ENCODE results near the gene PLEKHA6.

PLEKHA6 gene

DNA sequence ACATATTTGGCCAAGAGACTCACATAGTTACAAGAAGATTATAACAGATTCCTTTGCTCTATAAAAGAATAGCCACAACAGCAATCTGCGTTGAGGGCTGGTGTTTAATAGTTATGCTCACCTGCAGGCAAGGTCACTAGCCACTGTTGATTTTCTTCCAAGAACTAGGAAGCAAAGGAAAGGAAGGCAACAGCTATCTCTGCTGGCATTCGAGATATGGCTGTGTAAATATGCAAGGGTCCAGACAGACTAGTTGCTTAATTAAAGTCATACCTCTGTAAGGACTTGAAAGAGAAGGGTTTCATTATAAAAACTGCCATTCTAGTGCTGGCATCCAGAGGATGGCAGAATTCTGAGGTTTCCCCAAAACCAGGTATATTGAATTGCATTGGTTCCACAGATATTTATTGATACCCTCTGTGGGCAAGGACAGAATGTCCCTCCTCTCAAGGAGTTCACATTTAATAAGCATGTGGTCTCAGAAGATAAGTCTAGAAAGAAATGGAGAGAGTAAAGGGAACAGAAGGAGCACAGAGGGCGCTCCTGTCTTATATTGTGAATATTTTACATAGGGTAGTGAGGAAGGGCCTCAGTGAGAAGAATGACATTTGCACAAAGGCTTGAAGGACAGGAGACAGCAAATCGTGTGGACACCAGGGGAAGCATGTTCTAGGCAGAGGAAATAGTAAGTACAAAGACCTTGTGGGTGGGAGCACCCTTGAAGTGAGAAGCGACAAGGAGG is 23.6 kb upstream of the PLEKHA6 start:
- DNase-seq (ENCODE audit: low read depth), result no peak

DNA sequence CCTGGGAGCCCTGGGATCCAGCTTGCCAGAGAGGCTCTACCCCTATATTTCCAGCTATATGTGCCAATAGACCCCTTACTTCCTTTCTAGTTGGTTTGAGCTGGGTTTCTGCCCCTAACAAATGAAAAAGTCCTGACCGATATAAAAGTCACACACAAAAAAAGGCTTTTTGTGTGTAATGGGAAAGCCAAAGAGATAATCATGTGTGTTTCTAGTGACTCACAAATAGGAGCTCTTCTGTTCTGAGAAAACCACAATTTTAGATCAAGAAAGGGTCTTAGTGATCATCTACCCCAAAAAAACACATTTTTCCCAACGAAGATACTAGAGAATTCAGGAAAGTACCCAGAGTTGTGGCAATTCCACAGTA is 23.0 kb upstream of the PLEKHA6 start:
- no peak for DNase-seq (ENCODE audit: low read depth)

DNA sequence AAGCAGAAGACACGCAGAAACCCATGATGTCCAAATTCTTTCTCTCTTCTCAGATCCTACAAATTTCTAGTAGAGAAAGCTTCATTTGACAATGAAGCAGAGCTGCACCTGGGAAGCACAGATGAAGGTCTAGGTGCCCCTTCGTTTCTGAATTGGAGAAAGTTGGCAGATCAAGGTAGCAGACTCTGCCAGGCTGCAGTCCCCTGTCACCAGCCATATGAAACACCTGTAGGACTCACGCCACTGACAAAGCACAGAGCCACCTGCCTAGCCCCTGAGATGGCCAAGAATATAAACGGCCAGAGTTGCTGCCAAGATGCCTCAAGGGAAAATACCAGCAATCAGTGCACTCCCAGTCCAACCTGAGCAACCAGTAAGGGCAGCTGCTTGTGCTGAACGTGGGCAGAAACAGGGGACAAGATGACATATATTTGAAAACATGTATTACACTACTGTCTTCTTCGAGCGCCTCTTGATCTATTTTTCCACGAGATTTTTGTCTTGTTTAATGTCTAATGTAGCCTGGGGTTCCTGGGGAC is 20.6 kb upstream of the PLEKHA6 start:
- no peak for DNase-seq (ENCODE audit: low read depth)

DNA sequence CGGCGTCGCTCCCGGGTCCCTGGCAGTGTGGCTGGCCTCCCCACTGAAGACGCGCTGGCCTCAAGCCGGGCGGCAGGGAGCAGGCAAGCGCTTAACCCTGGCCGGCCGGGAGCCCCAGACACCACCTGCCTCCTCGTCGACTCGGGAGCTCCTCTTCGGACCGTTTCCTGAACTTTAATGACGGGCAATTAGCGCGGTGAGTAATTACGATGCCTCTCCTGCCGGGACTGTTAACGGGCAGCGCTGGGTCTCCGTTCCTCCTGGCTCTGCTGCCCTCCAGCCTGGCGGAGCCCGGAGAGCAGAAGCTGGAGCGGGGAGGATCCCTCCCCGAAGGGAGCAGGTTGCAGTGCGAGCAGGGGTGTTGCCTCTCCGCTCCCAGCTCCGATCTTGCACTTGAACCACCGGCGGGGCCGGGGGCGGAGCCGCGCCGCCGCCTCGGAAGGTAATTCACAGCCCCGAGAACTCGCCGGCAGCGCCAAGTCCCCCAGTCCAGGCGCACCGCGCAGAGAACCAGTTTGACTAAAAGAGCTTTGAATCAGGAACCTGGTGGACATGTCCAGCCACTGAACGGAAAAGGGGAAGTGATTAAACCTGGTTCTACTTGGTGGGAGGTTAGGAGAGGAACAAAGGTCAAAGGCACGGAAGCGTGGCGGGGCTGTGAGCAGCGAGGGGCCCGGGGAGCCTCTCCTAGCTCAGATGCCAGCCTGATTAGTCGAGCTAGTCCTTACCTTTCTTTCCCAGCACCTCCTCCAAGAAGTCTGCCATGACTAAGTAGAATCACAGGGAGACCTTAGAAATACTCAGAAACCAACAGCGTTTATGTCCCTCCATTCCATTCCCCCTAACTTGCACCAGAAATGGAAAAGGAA is 18.3 kb upstream of the PLEKHA6 start:
- DNase-seq (ENCODE audit: low read depth), result no peak

DNA sequence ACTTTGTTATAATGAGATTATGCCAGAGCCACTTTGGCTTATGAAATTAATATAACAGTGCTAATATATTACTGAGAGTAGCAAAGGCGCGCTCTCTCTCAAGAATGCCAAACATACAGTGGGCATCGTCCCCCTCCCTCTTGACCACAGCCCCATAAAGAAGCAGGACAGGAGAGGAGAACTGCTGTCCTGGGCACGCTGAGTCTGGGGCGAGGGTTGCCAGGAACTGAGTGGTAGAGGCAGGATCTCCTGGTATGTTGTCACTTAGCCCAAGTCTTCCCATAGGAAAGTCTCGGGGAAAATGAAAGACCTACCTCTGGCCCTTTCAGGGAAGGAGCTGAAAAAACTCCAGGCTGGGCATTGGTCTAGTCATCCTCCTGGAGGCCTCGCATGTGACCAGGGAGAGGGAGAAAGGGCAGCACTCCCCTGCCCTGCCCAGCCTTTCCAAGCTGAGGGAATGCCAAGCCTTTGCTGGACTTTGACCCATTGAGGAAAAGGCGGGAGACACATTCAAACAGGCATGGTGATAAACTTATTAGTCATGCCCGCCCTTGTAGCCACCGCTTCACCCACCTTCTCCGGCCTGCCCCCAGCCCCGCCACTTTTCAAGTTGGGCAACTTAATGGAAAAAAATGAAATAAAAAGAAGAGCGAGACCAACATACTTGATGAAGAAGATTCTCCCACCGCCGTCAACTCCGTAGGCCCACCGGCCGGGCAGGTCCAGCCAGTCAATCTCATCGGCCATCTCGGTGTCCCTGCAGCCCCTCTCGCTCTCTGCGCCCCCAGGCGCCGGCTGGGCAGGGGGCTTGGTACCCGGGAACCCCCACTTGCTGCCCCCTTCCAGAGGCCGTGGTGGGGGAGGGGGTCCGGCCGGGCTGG is 17.4 kb upstream of the PLEKHA6 start:
- DNase-seq (ENCODE audit: low read depth), result no peak

DNA sequence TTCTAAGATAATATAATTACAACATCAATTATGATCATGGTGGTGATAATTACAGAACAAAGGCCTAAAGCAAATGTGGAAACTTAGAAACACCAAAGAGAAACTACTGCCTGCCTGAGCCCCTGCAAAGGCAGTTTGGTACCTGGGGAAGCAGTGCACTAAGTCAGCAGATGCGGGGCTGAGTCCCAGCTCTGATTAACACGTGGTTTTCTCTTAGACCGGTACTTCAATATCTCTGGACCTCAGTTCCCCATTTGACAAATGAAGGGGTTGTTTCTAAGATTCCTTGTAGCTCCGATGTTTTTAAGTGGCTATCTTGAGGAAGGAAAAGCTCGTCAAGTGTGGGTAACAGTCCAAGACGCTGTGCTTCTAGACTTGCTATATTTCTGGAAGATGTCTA is 16.7 kb upstream of the PLEKHA6 start:
- DNase-seq (ENCODE audit: low read depth), result no peak

DNA sequence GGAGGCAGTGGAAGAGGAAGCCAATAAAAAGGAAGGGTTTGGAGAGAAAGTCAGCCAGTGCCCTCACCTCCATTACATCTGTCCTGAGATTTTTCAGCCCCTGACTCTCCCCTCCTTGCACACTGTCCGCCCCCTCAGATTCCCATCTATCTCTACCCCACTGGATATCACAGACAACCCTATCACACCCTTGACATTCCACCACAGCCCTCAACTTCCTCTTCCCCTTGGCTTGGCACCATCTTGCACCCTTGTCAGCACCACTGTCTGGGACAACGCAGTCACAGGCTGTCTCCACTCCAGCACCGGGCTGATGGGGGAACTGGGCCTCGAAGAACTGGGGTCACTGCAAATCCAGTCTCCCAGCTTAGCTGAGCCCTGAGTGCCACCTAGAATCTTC is 14.2 kb upstream of the PLEKHA6 start:
- DNase-seq (ENCODE audit: low read depth), result no peak

DNA sequence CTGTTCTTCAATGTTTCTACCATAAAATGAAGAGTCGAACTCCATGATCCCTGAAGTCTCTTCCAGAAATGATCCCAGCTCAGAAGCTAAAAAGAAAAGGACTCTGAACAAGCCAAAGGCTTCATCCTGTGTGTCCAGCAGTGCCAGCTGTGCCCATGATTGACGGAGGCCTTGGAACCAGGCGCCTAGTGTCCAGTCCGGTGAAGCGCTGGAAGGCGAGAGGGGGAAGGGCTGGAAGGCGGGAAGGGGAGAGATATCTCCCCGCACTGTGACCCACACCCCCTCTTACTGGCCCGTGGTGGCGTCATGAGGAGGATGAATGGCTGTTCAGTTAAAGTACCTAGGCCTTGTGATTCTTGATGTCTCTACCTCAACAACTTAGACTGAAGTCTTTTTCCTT is 10.4 kb upstream of the PLEKHA6 start:
- DNase-seq (ENCODE audit: low read depth), result no peak

DNA sequence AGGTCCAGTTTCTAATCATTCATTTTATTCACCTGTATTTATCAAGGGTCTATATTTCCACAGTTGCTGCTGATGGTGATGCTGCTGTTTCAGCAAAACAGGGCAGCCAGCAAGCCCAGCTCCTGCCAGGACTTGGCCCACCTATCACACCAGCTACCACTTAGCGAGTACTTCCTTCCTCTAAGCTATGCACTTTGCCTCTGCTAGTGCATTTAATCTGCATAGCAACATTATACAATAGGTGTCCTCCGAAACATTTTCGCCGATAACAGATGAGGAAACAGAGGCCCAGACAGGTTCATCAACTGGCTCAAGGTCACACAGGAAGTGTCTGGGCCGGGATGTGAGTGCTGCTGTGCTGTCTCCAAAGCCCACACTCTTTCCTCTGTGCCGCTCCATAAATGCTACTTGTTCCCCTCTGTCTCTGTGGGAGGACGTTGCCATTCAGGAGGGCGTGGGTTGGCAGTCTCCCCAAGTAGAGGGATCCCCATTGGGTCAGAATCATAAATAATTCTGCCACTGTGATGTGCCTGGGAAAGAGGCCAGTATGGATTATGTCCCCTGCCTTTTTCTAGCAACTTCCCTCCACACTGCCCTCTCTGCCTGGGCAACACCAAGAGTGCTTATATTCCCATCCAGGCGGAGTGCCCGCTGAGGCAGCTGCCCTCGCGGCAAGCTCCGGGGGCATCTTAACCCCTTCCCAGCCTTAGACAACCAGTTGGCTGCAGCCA is 9.4 kb upstream of the PLEKHA6 start:
- no peak for DNase-seq (ENCODE audit: low read depth)

DNA sequence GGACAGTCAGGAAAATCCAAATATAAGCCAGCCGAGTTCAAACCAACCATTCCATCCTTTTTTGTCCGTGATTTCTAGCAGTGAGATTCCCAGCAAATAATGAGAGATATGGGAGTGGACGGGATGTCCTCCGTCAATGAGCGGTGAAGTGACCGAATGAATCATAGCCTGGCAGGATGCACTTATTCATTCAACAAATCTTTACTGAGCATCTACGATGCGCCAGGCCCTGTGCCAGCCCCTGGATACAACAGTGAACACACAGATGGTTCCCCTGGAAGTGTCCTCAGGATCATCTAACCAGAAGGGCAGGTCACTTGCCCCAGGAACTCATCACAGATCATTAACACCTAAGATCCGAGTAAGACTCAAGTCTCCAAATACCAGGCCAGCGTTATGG is 8.2 kb upstream of the PLEKHA6 start:
- DNase-seq (ENCODE audit: low read depth), result no peak

DNA sequence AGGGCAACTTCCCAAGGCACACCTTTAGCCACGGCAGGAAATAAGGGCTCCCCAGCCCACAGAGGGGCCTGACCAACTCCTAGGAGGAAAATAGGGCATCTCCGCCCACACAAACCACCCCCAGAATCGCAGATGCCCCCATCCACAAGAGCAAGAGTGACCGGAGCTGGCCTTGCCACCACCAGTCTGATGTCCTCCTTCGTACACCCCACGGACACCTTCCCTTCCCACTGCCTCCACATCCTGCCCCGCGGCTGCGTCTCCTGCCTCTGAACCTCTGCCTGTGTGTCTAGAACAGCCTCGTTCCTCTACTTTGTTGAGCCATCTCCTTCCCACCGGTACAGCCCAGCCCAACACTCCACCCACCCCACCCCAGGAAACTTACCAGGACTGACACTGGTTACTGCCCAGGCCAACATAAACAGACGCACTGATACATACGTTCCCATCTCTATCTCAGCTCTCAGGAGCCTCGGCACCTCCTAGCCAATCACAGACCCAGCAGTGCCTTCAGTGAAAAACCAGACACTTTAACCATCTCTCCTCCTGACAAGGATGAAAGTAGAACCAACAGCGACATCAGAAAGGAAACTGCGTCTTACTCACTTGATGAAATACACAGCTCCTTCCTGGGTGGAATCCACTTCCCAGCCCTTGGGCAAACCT is 7.6 kb upstream of the PLEKHA6 start:
- no peak for DNase-seq (ENCODE audit: low read depth)

DNA sequence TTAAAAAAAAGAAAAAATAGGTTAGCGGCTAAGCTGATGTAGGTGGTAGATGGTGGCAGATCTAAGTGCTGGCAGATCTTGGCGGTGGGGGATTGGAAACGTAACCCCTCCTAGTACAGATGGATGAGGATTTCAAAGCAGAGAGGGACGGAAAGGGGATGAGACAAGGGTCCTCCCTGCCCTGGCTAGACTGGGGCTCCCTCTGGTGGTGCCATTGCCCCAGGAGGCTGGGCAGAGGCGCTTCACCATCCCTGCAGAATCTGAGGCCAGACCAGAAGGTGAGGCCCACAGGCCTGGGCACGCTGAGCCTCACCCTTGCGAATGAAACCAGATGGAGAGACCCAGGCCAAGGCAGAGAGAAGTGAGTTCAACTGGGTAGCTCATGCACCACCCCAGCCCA is 7.0 kb upstream of the PLEKHA6 start:
- no peak for DNase-seq (ENCODE audit: low read depth)

DNA sequence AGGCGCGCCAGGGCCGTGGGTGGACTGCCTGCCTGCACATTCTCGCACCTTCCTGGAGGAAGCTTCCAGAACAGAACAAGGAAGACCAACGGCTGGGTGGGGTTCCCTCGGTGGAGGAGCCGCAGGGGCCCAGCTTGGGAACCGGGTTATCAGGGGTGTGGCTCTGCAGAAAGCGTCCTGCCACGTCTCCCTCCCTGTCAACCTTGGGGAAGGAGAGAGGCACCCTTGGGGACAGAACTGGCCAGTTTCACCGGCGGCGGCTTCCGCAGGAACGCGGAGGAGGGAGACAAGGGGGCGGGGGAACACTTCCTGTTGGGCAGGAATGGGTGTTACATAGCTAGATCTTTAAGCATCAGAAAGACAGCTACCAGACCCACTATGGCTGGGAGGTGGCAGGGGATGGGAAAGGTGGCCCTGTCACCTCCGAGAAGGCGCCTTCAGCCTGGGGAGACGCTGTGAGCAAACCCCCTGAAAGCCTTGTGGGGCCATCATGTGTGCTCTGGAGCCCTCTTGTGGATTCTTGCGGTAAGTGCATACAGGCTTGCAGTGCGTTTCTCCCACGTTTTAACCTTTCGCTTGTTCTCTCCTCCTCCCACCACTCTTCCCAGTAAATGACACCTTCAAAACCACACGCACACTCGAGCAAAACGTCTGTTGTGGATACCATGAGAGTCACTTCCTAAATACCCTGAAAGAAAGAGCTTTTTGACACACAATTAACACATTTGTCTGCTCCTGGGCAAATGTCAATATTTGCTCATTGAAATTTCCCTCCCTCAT is 3.8 kb upstream of the PLEKHA6 start:
- peak; percentile 45 for DNase-seq (ENCODE audit: low read depth)

DNA sequence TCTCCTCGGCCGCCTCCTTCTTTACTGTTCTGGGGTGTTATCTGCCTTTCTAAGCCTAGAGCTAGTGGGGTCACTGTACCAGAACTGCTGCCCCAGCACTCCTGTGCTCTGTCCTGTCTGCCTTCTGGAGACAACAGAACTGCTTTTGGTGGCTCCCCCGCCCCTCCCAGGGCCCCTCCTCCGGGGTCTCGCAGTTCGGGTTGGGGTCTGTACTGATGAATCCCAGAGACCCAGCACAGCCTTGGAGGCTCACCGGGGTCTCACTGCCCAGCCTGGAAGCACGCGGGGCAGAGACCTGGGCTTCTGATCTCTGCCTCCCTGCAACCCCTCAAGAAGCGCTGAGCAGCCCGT is 3.2 kb upstream of the PLEKHA6 start:
- no peak for DNase-seq (ENCODE audit: low read depth)

DNA sequence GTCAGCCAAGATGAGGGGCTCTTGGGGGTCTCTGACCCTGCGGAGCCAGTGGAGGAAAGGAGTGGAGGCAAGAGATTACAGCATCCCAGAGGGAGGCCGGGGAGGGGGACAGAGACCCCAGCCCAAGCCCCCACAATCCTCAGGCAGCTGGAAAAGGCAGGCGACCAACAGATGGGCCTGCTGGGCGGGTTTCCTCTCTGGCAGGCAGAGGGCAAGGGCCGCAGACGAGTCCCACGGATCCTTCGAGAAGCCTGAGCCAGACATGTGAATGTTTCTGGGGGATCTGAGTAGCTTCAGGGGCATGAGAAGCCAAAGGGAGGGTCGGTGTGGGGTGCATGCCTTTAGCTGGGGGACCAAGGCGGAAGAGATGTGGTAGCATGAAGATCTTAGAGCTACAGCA is 2.1 kb upstream of the PLEKHA6 start:
- no peak for DNase-seq (ENCODE audit: low read depth)

DNA sequence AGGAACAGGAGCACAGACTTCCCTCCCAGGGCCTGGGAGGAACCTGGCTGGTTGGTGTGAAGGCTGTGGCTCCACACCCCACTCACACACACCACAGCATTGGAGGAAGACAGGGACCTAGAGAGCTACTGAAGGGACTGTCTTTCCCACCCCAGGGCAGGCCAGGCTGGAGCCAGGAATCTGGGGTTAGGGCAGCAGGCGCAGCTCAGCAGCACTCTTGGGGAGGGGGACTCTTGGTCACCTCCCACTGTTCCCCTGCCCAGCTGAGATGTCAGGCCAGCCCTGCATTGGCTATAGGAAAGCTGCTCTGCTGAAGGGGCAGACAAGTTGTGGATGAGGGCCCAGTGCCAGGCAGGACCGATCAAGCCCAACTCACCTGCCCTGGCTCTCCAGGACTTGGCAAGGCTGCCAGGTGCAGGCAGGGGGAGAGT is 1.6 kb upstream of the PLEKHA6 start:
- no peak for DNase-seq (ENCODE audit: low read depth)

DNA sequence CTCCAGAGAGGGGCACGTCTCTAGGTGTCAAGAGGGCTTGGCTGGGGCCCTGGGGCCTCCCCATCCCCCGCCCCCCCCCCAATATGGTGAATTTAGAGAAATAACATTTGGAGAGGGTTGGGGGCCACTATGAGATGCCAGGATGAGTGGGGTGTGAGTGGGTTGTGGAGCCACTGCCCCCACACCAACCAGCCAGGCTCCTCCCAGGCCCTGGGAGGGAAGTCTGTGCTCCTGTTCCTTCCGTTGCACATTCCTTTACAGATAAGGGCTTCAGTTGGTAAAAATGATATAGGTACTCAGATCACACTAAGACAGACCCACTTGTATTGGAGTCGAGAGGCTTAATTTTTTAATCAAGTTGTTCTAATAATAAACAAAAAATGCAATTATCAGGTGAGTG is 585 bp upstream of the PLEKHA6 start:
- DNase-seq (ENCODE audit: low read depth), result no peak

DNA sequence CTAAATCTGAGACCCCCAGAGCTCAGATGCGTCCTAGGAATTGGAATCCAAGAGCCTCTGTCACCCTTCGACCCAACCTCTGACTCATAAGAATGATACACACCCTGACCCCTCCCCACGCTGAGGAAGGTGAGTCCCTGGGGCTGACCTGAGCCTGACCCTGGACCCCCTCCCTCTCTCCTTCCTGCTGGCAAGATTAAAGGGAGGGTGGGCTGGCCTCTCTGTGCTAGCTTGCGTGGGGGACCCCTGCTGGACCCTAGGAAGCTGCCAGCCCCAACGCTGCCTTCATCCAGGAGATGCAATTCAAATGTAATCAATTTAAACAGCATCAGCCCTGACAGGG is 627 bp downstream of the PLEKHA6 start:
- no peak for DNase-seq (ENCODE audit: low read depth)

DNA sequence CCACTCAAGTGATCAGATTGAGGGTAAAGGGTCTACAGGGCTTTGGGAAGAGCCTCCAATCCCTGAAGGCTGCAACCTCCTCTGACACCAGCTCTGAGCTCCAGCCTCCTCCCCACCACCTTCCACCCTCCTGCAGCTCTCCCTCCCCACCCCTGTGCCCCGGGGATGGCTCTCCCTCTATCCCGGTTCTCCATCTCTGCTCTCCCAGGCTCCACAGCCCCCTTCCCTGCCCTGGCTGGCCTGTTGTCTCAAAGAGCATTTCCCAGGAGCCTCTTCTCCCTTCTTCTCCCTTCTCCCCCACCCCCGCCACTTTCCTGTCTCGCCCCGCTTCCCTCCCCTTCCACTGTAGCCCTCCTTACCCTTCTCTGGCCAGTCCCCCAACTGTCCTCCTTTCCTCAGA is 1.1 kb downstream of the PLEKHA6 start:
- DNase-seq (ENCODE audit: low read depth), result no peak
